Smooth muscle cell (in vitro differentiated cells): ENCODE results near the gene LARP1. TPM values are rescaled to one million over a fixed set of nuclear protein-coding genes. Genes with fewer than 3 reads are reported as not detected.

Source experiments
- DNase-seq: peaks from one replicate; lab custom pipeline; 2025; ENCODE audit not compliant: unreplicated experiment; lab: John Stamatoyannopoulos, UW
- H2AFZ ChIP-seq: fragments of 200-600 bp; sonication (generic); 2 replicates; pipeline ENCODE4 v1.6.0; 2016; ENCODE audit warnings: antibody characterized with exemption, low read depth, mild to moderate bottlenecking
- H3F3A ChIP-seq: fragments of 200-600 bp; sonication (generic); 2 replicates; pipeline ENCODE4 v1.6.0; 2017; ENCODE audit warnings: antibody characterized with exemption, low read depth
- H3K27ac ChIP-seq: fragments of 200-600 bp; sonication (generic); 2 replicates; pipeline ENCODE4 v1.5.1; 2016; ENCODE audit warnings: low read depth, mild to moderate bottlenecking
- H3K27me3 ChIP-seq: fragments of 200-600 bp; sonication (generic); 2 replicates; pipeline ENCODE4 v1.6.1; 2016; ENCODE audit warnings: low read depth, mild to moderate bottlenecking
- H3K36me3 ChIP-seq: fragments of 200-600 bp; sonication (generic); 2 replicates; pipeline ENCODE4 v1.5.1; 2016; ENCODE audit warnings: low read depth
- H3K4me1 ChIP-seq: fragments of 200-600 bp; sonication (generic); 2 replicates; pipeline ENCODE4 v1.5.1; 2016; ENCODE audit warnings: low read depth
- H3K4me2 ChIP-seq: fragments of 200-600 bp; sonication (generic); 2 replicates; pipeline ENCODE4 v1.6.0; 2016; ENCODE audit warnings: mild to moderate bottlenecking
- H3K4me3 ChIP-seq: fragments of 200-600 bp; sonication (generic); 2 replicates; pipeline ENCODE4 v1.5.1; 2016; ENCODE audit warnings: mild to moderate bottlenecking
- H3K79me2 ChIP-seq: fragments of 200-600 bp; sonication (generic); 2 replicates; pipeline ENCODE4 v1.6.0; 2016; ENCODE audit warnings: low read depth, mild to moderate bottlenecking
- H3K9ac ChIP-seq: fragments of 200-600 bp; sonication (generic); 2 replicates; pipeline ENCODE4 v1.6.0; 2016; ENCODE audit warnings: low read depth
- H3K9me3 ChIP-seq: fragments of 200-600 bp; sonication (generic); replicated peaks from 2 replicates; pipeline ENCODE4 v1.5.1; 2016; ENCODE audit warnings: low read depth
- H4K20me1 ChIP-seq: fragments of 200-600 bp; sonication (generic); 2 replicates; pipeline ENCODE4 v1.6.0; 2016; ENCODE audit warnings: low read depth
- WGBS: methylation state at CpG from one replicate; pipeline ENCODE4 v1.1.7; 2016; ENCODE audit warnings: low lambda C conversion rate; 5-methylcytosine and 5-hydroxymethylcytosine counted together
- polyA plus RNA-seq: library from polyadenylated mRNA; unstranded; fragments of >200 nt; fragmentation: Nextera tagmentation; extraction: Ambion mirVana; gene quantifications from 2 replicates; pipeline ENCODE4 v1.2.1, GENCODE V29; 2016
- total RNA-seq: library from RNA; depleted of rRNA; stranded (reverse); fragments of >200 nt; gene quantifications from 2 replicates; pipeline ENCODE4 v1.2.3, GENCODE V29; 2014
- TF ChIP-seq, protein P1 (sequence below): fragments of 200-600 bp; sonication (generic); IDR thresholded peaks from 2 replicates; pipeline ENCODE4 v1.5.1; 2017; ENCODE audit warnings: borderline replicate concordance, mild to moderate bottlenecking, antibody characterized with exemption; ENCODE audit not compliant: insufficient read depth, poor library complexity, severe bottlenecking

Gene LARP1
- total and polyA plus RNA-seq, 2 experiments from 2014 or later: 31.3 to 44.9 TPM

DNA sequence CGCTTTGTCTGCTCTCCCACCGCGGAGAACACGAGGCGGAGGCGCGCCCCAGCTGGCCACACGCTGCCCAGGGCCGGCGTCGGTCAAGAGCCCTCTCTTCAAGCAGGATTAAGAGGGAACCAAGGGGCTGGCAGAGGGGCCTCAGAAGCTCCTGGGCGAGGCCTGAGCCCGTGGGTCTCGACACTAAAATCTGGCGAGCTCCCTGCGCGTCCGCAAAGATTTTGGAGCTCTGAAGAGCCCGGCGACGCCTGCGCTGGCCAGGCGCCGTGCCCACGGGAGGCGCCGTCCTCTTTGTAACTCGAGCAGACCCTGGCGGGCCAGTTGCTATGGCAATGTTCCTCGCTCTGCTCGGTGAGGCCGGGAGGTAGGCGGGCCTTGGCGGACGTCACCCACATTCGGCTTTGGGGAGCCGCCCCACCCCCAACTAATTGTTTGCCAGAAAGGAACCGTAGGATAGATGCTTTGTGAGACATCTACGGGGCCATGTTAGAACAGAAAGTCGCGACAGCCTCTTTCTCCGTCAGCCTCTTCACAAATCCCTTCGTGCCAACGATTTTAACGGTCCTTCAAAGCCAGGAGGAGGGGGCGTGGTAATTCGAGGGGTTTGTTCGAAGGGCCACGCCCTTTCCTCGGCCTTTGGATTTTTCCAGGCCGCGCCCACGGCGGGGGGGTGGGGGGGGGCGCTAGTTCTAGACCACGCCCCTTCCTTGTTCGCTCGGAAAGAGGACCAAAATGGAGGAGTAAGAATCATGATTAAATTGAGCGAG is 102.5 kb downstream of the LARP1 start:
- Histone ChIP-seq H2AFZ (peak overlapping the region; percentile 71), H3K9me3 (no peaks in the 10 kb centered on the region), H3K36me3 (no peaks in the 10 kb centered on the region), H3K4me3 (peak overlapping the region; percentile 88), H4K20me1 (peaks cover 31% of the 10 kb centered on the region), H3F3A (peaks cover 13% of the 10 kb centered on the region), H3K4me1 (peaks cover 18% of the 10 kb centered on the region), H3K9ac (peak overlapping the region; percentile 97), H3K27me3 (no peaks in the 10 kb centered on the region), H3K27ac (peak overlapping the region; percentile 99), H3K79me2 (peaks cover 43% of the 10 kb centered on the region), H3K4me2 (peak overlapping the region; percentile 97)
- WGBS: under 1% methylated on average over 55 of the region's 59 CpGs
- DNase-seq: peak; percentile 99
- TF ChIP-seq, protein P1, sequence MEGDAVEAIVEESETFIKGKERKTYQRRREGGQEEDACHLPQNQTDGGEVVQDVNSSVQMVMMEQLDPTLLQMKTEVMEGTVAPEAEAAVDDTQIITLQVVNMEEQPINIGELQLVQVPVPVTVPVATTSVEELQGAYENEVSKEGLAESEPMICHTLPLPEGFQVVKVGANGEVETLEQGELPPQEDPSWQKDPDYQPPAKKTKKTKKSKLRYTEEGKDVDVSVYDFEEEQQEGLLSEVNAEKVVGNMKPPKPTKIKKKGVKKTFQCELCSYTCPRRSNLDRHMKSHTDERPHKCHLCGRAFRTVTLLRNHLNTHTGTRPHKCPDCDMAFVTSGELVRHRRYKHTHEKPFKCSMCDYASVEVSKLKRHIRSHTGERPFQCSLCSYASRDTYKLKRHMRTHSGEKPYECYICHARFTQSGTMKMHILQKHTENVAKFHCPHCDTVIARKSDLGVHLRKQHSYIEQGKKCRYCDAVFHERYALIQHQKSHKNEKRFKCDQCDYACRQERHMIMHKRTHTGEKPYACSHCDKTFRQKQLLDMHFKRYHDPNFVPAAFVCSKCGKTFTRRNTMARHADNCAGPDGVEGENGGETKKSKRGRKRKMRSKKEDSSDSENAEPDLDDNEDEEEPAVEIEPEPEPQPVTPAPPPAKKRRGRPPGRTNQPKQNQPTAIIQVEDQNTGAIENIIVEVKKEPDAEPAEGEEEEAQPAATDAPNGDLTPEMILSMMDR: no peak

DNA sequence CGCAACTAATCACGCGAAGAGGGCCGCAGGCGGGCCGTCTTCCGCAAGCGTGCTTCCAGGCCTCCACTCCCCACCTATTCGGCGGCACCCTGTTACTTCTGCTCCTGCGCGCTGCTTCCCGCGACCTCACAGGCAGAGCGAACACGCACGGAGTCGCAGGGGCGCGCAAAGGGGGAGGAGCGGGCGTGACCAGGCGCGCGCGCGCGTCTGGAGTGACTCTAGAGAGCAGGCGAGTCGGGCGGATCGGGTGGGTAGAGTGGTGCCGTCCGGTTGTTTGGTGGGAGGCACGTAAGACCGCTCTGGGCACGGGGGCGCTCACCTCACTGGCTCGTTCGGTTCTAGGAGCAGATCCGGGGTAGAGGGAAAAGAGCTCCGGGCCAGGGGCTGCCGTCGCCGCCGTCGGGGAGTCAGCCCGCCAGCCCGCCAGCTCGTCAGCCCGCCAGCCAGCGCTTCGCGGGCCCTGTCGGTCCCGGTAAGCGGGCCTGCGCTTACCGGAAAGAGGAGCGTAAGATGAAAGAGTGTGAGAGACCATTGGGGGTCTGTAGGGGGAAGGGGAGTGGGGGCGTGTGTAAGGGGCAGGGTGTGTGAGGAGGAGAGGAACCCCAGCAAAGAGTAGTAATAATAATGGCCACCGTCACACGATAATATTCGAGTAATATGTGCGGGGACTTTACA is 103.3 kb downstream of the LARP1 start, which contains the start of gene CNOT8:
Gene CNOT8 (plus strand): TSS at position 331 of the 675 bp plus-strand sequence. CDS start 4,652 bp downstream, outside the sequence.
- peak within 1 kb of the TSS; percentile 99 for H3K27ac ChIP-seq
- peaks cover 13% of the 10 kb centered on the region for H3F3A ChIP-seq
- H4K20me1 ChIP-seq: peaks cover 38% of the 10 kb centered on the region
- under 1% methylated on average over 65 of the region's 65 CpGs for WGBS
- H3K27me3 ChIP-seq: no peaks in the 10 kb centered on the region
- TF ChIP-seq, protein P1: no peak
- peaks cover 18% of the 10 kb centered on the region for H3K4me1 ChIP-seq
- no peaks in the 10 kb centered on the region for H3K36me3 ChIP-seq
- H3K79me2 ChIP-seq: peaks cover 50% of the 10 kb centered on the region
- DNase-seq: peak; percentile 99
- no peaks in the 10 kb centered on the region for H3K9me3 ChIP-seq
- H2AFZ ChIP-seq: peak within 1 kb of the TSS; percentile 71
- peak within 1 kb of the TSS; percentile 88 for H3K4me3 ChIP-seq
- peak within 1 kb of the TSS; percentile 97 for H3K4me2 ChIP-seq
- peak within 1 kb of the TSS; percentile 97 for H3K9ac ChIP-seq

DNA sequence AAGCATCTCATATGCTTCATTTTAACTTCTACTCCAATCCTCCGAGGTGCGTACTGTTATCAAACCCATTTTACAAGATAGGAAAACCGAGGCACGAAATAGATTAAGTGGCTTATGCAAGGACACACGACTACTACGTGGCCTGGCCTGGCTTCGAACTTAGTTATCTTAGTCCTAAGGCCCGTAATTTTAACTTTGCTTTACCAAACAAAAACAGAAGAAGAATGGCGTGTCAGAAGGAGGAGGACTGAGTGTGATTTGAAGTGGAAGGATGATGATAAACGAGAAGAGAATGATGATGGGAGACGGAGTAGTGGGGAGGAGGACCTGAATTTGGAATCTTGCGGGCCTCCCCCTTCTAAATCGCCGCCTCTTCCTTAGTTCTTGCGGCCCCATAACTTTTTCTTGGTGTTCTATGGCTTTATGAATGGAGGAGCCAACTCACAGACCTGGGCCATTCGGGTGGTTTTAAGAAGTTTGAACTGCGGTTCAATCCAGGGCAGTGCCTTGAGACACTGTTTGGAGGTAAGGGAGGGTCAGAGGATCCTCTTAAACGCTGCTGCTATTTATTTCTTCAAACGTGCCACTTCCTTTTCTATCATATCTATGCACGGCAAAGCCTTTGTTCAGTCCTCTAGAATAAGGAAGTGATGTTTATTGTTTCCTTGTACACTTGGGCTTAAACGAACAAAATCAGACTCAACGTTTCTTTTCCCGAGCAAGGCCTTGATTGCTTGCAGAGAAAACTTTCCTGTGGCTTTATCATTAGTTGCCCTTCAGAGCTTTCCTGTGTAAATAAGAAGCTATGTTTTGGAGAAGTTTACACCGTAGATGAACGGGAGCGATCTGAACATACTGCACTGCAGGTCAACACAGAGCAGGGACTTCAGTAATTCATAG is 104.0 kb downstream of the LARP1 start:
- H3K36me3 ChIP-seq: no peaks in the 10 kb centered on the region
- peaks cover 46% of the 10 kb centered on the region for H4K20me1 ChIP-seq
- H3K27ac ChIP-seq: peak overlapping the region; percentile 99
- peaks cover 58% of the 10 kb centered on the region for H3K79me2 ChIP-seq
- peak overlapping the region; percentile 97 for H3K9ac ChIP-seq
- TF ChIP-seq, protein P1: no peak
- DNase-seq: no peak
- H2AFZ ChIP-seq: peak overlapping the region; percentile 71
- H3K4me2 ChIP-seq: peak overlapping the region; percentile 97
- H3K4me1 ChIP-seq: peaks cover 18% of the 10 kb centered on the region
- H3F3A ChIP-seq: peaks cover 13% of the 10 kb centered on the region
- WGBS: 5% methylated on average over 26 of the region's 26 CpGs
- H3K27me3 ChIP-seq: no peaks in the 10 kb centered on the region
- H3K4me3 ChIP-seq: peak overlapping the region; percentile 88
- no peaks in the 10 kb centered on the region for H3K9me3 ChIP-seq
